Karpas-422 (cell line): ENCODE data around the gene HEATR5B. TPM values are rescaled to one million over a fixed set of nuclear protein-coding genes. Genes with fewer than 3 reads are reported as not detected.
"Not testable (repeated sequence)": the region's sequence is repeated elsewhere in the genome, so short reads cannot be mapped to it uniquely, and the experiment has no call there.

Source experiments
- DNase-seq: peaks from one replicate; pipeline ENCODE4 v3.0.0-alpha.2; 2015
- H2AFZ ChIP-seq: fragments of 200-600 bp; sonication (generic); 2 replicates; pipeline ENCODE4 v1.6.1; 2014; ENCODE audit warnings: antibody characterized with exemption, low read length, mixed read lengths
- H3K27ac ChIP-seq: fragments of 200-600 bp; sonication (generic); 2 replicates; pipeline ENCODE4 v1.5.1; 2014; ENCODE audit warnings: mild to moderate bottlenecking, low read length, moderate library complexity
- H3K27me3 ChIP-seq: fragments of 200-600 bp; sonication (generic); 2 replicates; pipeline ENCODE4 v1.6.1; 2014; ENCODE audit warnings: low read length, mixed read lengths
- H3K36me3 ChIP-seq: fragments of 200-600 bp; sonication (generic); 2 replicates; pipeline ENCODE4 v1.6.1; 2014; ENCODE audit warnings: low read length, mixed read lengths; ENCODE audit not compliant: insufficient read depth
- H3K4me1 ChIP-seq: fragments of 200-600 bp; sonication (generic); 2 replicates; pipeline ENCODE4 v1.6.1; 2014; ENCODE audit warnings: mild to moderate bottlenecking, low read length, mixed read lengths
- H3K4me2 ChIP-seq: fragments of 200-600 bp; sonication (generic); 2 replicates; pipeline ENCODE4 v1.6.1; 2014; ENCODE audit warnings: low read length, low read depth, mild to moderate bottlenecking; ENCODE audit not compliant: poor library complexity, severe bottlenecking
- H3K4me3 ChIP-seq: fragments of 200-600 bp; sonication (generic); 2 replicates; pipeline ENCODE4 v1.5.1; 2014; ENCODE audit warnings: mild to moderate bottlenecking, antibody characterized with exemption, low read length, mixed read lengths
- H3K79me2 ChIP-seq: fragments of 200-600 bp; sonication (generic); 2 replicates; pipeline ENCODE4 v1.6.1; 2014; ENCODE audit warnings: mild to moderate bottlenecking, low read length, mixed read lengths
- H3K9ac ChIP-seq: fragments of 200-600 bp; sonication (generic); 2 replicates; pipeline ENCODE4 v1.6.0; 2014; ENCODE audit warnings: low read length
- H3K9me2 ChIP-seq: fragments of 200-600 bp; sonication (generic), shearing (Covaris generic); replicated peaks from 2 replicates; pipeline ENCODE4 v1.6.0; 2014; ENCODE audit warnings: mild to moderate bottlenecking, low read length, moderate library complexity; ENCODE audit not compliant: insufficient read depth
- H3K9me3 ChIP-seq: fragments of 300-700, 200-600 bp; sonication (generic); 2 replicates; pipeline ENCODE4 v1.6.1; 2014; ENCODE audit warnings: low read length, mixed read lengths
- H4K20me1 ChIP-seq: fragments of 200-600 bp; sonication (generic); 2 replicates; pipeline ENCODE4 v1.6.1; 2014; ENCODE audit warnings: mild to moderate bottlenecking, antibody characterized with exemption, low read length, low read depth; ENCODE audit not compliant: insufficient read depth
- total RNA-seq: library from RNA; depleted of rRNA; stranded (reverse); fragments of >200 nt; shearing (Covaris generic); gene quantifications from 2 replicates; pipeline ENCODE4 v1.2.3, GENCODE V29; 2014; ENCODE audit warnings: low replicate concordance; rRNA removed

The HEATR5B gene
- total RNA-seq, 1 experiment from 2014 or later = 53.1 TPM

DNA sequence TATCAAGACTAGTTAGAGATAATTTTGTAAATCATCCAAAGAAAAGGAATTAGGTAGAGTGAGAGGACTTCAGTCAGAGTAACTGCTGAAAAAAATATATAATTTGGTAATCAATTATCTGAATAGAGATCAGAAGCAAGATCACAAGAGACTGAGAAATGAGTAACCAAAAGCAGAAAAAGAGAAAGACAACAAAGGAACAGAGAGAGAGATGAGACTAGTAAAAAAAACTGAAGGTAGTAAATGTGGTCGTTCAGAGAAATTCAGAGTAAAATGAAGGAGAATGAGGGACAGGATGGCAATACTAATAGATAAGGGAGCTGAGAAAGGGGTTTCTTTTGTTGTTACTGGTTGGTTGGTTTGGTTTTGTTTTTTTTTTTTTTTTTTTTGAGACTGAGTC lies 134.3 kb downstream of the HEATR5B start:
- Histone ChIP-seq H3K79me2 (peaks cover 95% of the 10 kb centered on the region), H3K27ac (no peak overlapping the region), H3K4me2 (no peak overlapping the region), H3K9me3 (no peaks in the 10 kb centered on the region), H3K27me3 (no peaks in the 10 kb centered on the region), H3K9me2 (no peaks in the 10 kb centered on the region), H4K20me1 (no peaks in the 10 kb centered on the region), H3K4me3 (no peak overlapping the region), H3K36me3 (peaks cover 3% of the 10 kb centered on the region; the same call in 1 of the 2 replicates), H3K4me1 (peaks cover 5% of the 10 kb centered on the region; the same call in 1 of the 2 replicates), H2AFZ (no peak overlapping the region), H3K9ac (no peak overlapping the region)
- no peak for DNase-seq

DNA sequence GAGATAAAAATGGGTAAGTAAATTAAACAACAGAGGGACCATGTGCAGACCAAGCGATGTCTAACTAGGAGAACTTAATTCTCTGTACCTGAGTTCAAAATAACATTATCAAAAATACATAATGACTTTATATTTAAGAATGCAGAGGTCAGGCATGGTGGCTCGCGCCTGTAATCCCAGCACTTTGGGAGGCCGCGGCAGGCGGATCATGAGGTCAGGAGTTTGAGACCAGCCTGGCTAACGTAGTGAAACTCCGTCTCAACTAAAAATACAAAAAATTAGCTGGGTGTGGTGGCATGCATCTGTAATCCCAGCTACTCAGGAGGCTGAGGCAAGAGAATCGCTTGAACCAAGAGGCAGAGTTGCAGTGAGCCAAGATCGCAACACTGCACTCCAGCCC lies 138.9 kb downstream of the HEATR5B start:
- H4K20me1 ChIP-seq, H3K27ac ChIP-seq, H3K4me2 ChIP-seq, H3K4me1 ChIP-seq, H3K27me3 ChIP-seq, H3K36me3 ChIP-seq, H3K9me3 ChIP-seq, H3K9me2 ChIP-seq, DNase-seq, H3K9ac ChIP-seq, H2AFZ ChIP-seq, H3K4me3 ChIP-seq: not testable (repeated sequence)
- peaks cover 93% of the 10 kb centered on the region for H3K79me2 ChIP-seq

DNA sequence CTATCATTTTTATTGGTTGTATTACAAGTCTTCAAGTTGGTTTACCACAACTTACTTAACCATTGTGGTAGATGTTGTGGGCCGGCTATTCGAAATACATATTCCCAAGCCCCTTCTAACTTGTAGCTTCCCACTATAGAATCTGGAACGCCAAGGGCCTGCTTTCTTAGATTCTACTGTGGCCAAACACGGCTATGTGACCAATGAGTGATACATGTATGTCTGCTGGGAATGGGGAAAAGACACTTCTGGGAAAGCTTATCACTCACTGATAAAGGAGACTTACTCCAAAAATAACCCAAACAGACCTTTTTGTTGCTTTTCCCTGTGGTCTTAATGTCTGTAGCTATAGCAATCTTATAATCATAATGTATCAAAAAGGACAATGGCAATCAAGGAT lies 142.3 kb downstream of the HEATR5B start:
- Histone ChIP-seq H3K4me1 (no peaks in the 10 kb centered on the region), H3K36me3 (peaks cover 4% of the 10 kb centered on the region; the same call in 1 of the 2 replicates), H3K79me2 (peaks cover 93% of the 10 kb centered on the region), H2AFZ (no peak overlapping the region), H3K4me2 (no peak overlapping the region), H3K9me3 (no peaks in the 10 kb centered on the region), H3K4me3 (no peak overlapping the region), H3K27ac (no peak overlapping the region), H3K9me2 (no peaks in the 10 kb centered on the region), H3K27me3 (no peaks in the 10 kb centered on the region), H3K9ac (no peak overlapping the region), H4K20me1 (no peaks in the 10 kb centered on the region)
- no peak for DNase-seq

DNA sequence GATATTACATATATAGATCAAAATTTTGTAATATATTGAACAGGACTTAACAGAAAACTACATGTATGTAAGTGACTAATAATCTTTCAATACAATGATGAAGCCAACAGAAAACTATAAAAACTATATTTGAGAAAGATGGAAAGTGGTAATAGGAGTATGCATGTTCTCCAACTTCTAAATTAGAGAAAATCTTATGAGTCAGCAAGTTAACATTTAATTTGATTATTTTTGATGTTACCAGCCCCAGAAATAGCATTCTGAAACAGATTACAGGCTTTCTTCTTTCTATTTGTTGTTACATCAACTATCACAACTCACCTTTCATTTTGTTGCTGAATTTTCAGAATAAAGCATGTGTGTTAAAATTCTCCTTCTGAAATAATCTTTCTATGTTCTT lies 147.6 kb downstream of the HEATR5B start:
- not testable (repeated sequence) for H3K27me3 ChIP-seq, H3K4me3 ChIP-seq, DNase-seq, H3K4me2 ChIP-seq, H3K4me1 ChIP-seq, H3K36me3 ChIP-seq, H4K20me1 ChIP-seq, H2AFZ ChIP-seq, H3K27ac ChIP-seq, H3K9me3 ChIP-seq, H3K9me2 ChIP-seq, H3K9ac ChIP-seq
- peaks cover 93% of the 10 kb centered on the region for H3K79me2 ChIP-seq

DNA sequence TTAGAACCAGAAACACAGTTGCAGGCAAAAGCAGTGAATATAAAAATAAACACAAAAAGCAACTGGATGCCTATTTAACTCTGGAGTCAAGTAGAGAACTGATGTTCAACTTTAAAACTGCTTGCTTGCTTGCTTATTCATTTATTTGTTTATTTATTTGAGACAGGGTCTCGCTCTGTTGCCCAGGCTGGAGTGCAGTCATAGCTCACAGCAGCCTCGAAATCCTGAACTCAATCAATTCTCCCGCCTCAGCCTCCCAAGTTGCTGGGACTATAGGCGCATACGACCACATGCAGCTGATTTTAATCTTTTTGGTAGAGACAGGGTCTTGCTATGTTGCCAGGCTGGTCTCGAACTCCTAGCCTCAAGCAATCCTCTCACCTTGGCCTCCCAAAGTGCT lies 152.5 kb downstream of the HEATR5B start:
- H3K36me3 ChIP-seq, H3K4me2 ChIP-seq, DNase-seq, H3K4me3 ChIP-seq, H2AFZ ChIP-seq, H4K20me1 ChIP-seq, H3K27ac ChIP-seq, H3K27me3 ChIP-seq, H3K9me2 ChIP-seq, H3K9me3 ChIP-seq, H3K9ac ChIP-seq: not testable (repeated sequence)
- Histone ChIP-seq H3K4me1 (peaks cover 15% of the 10 kb centered on the region), H3K79me2 (peaks cover 77% of the 10 kb centered on the region)

Other genes starting within 250 kb of the HEATR5B start
- 18.3 and 34.1 TPM in 2 replicates for gene STRN, start 117.8 kb downstream of the HEATR5B start, total RNA-seq
- 7.8 and 16.4 TPM in 2 replicates for gene GPATCH11, start 146 bp upstream of the HEATR5B start, total RNA-seq
- 24.9 and 29.3 TPM in 2 replicates for gene EIF2AK2, start 72.6 kb upstream of the HEATR5B start, total RNA-seq
- not detected in 2 replicates for gene SULT6B1, start 104.3 kb upstream of the HEATR5B start, total RNA-seq
- gene CEBPZOS, start 112.1 kb upstream of the HEATR5B start, total RNA-seq = 20.8 and 31.0 TPM in 2 replicates
- 38.5 and 48.2 TPM in 2 replicates for gene CEBPZ, start 147.2 kb upstream of the HEATR5B start, total RNA-seq
- gene NDUFAF7, start 147.3 kb upstream of the HEATR5B start, total RNA-seq = 28.4 and 42.2 TPM in 2 replicates
- 10.8 and 20.8 TPM in 2 replicates for gene PRKD3, start 240.5 kb upstream of the HEATR5B start, total RNA-seq